GM18873 (cell line): ENCODE measurements around the gene AKT1S1.
"Not testable (repeated sequence)": the region's sequence is repeated elsewhere in the genome, so short reads cannot be mapped to it uniquely, and the experiment has no call there.

Source experiments
- ATAC-seq: cut with Tn5 transposase; IDR thresholded peaks from one replicate; pipeline ENCODE4 v1.9.1; 2021; ENCODE audit warnings: mild to moderate bottlenecking, moderate library complexity, moderate number of reproducible peaks; ENCODE audit not compliant: unreplicated experiment, low FRiP score

The AKT1S1 gene

GRCh38 chr19:49819452-49820115 lies 57.6 kb downstream of the AKT1S1 start:
- ATAC-seq: not testable (repeated sequence)
